SK-N-SH (cell line): ENCODE results near the gene ETV6.

Source experiments
- CTCF ChIP-seq: fragments of 200-600 bp; sonication (generic); IDR thresholded peaks from 2 replicates; pipeline ENCODE4 v1.6.1; 2017; ENCODE audit warnings: antibody characterized with exemption, mild to moderate bottlenecking, moderate library complexity
- ELF1 ChIP-seq: IDR thresholded peaks from 2 replicates; pipeline ENCODE4 v1.4.0; 2012
- EP300 ChIP-seq, 2 experiments: IDR thresholded peaks; 2 replicates each; pipeline versions ENCODE4 v1.4.0 to v1.6.1; 2012; ENCODE audit warnings: borderline replicate concordance in 1 of 2, low read depth in 1 of 2, low read length in 1 of 2
- FOXM1 ChIP-seq: IDR thresholded peaks from 2 replicates; pipeline ENCODE4 v1.4.0; 2012; ENCODE audit warnings: low read depth, mild to moderate bottlenecking
- MEF2A ChIP-seq: IDR thresholded peaks from 2 replicates; pipeline ENCODE4 v1.4.0; 2012; ENCODE audit warnings: low read depth, borderline replicate concordance
- RAD21 ChIP-seq: IDR thresholded peaks from 2 replicates; pipeline ENCODE4 v1.6.1; 2012; ENCODE audit warnings: mild to moderate bottlenecking, low read length
- RCOR1 ChIP-seq: fragments of 150-350 bp; IDR thresholded peaks from 2 replicates; pipeline ENCODE4 v1.6.1; 2017; ENCODE audit warnings: antibody characterized with exemption, low read length
- TCF12 ChIP-seq: IDR thresholded peaks from 2 replicates; pipeline ENCODE4 v1.4.0; 2012
- TF ChIP-seq, protein P1 (sequence below): IDR thresholded peaks from 2 replicates; pipeline ENCODE4 v1.4.0; 2012; ENCODE audit warnings: low read depth
- TF ChIP-seq, protein P2 (sequence below): IDR thresholded peaks from 2 replicates; pipeline ENCODE4 v1.6.1; 2012; ENCODE audit warnings: mild to moderate bottlenecking, low read depth, low read length, moderate library complexity

- TF ChIP-seq MEF2A = no peak
- TF ChIP-seq CTCF = no peak
- no peak for TF ChIP-seq ELF1
- no peak for TF ChIP-seq FOXM1
- TF ChIP-seq TCF12 = no peak
- TF ChIP-seq, protein P1, sequence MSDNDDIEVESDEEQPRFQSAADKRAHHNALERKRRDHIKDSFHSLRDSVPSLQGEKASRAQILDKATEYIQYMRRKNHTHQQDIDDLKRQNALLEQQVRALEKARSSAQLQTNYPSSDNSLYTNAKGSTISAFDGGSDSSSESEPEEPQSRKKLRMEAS = no peak
- TF ChIP-seq RCOR1 = no peak
- TF ChIP-seq, protein P2, sequence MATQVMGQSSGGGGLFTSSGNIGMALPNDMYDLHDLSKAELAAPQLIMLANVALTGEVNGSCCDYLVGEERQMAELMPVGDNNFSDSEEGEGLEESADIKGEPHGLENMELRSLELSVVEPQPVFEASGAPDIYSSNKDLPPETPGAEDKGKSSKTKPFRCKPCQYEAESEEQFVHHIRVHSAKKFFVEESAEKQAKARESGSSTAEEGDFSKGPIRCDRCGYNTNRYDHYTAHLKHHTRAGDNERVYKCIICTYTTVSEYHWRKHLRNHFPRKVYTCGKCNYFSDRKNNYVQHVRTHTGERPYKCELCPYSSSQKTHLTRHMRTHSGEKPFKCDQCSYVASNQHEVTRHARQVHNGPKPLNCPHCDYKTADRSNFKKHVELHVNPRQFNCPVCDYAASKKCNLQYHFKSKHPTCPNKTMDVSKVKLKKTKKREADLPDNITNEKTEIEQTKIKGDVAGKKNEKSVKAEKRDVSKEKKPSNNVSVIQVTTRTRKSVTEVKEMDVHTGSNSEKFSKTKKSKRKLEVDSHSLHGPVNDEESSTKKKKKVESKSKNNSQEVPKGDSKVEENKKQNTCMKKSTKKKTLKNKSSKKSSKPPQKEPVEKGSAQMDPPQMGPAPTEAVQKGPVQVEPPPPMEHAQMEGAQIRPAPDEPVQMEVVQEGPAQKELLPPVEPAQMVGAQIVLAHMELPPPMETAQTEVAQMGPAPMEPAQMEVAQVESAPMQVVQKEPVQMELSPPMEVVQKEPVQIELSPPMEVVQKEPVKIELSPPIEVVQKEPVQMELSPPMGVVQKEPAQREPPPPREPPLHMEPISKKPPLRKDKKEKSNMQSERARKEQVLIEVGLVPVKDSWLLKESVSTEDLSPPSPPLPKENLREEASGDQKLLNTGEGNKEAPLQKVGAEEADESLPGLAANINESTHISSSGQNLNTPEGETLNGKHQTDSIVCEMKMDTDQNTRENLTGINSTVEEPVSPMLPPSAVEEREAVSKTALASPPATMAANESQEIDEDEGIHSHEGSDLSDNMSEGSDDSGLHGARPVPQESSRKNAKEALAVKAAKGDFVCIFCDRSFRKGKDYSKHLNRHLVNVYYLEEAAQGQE = no peak
- TF ChIP-seq RAD21 = no peak
- TF ChIP-seq EP300 (IDR thresholded peaks at IDR 0.05; ENCODE audit: borderline replicate concordance in 1 of 2, low read depth in 1 of 2, low read length in 1 of 2) = no peak
Observed at GRCh38 chr12:11823593-11823992, 174.1 kb downstream of the ETV6 start.
